GM12878 (cell line): ENCODE data around the gene ATXN7L1.
"Not testable (repeated sequence)": the region's sequence is repeated elsewhere in the genome, so short reads cannot be mapped to it uniquely, and the experiment has no call there.

ENCODE experiments used
- MEF2A ChIP-seq: IDR thresholded peaks from 2 replicates; pipeline ENCODE4 v1.6.1; 2011; ENCODE audit warnings: low read depth, mild to moderate bottlenecking, low read length, moderate library complexity; ENCODE audit not compliant: insufficient read depth
- POLR2AphosphoS5 ChIP-seq: IDR thresholded peaks from 2 replicates; pipeline ENCODE4 v1.6.1; 2011; ENCODE audit warnings: mild to moderate bottlenecking, low read length, inconsistent platforms
- SMAD5 ChIP-seq: IDR thresholded peaks from 2 replicates; pipeline ENCODE4 v1.6.1; 2016; ENCODE audit warnings: antibody characterized with exemption, low read depth

DNA sequence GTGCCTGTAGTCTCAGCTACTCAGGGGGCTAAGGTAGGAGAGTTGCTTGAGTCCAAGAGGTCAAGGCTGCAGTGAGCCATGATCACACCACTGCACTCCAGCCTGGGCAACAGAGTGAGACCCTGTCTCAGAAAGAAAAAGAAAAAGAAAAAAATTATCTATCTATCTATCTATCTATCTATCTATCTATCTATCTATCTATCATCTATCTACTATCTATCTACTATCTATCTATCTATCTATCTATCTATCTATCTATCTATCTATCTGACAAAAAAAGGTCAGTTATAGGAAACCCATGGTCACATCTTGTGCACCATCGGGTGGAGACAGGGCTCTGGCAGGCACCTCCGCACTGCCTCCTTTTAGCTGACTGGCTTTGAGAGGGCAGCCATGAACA lies 85.9 kb downstream of the ATXN7L1 start:
- TF ChIP-seq SMAD5, MEF2A, POLR2AphosphoS5: not testable (repeated sequence)
